ENCODE data around the gene RTL3.
"Not testable (repeated sequence)": the region's sequence is repeated elsewhere in the genome, so short reads cannot be mapped to it uniquely, and the experiment has no call there.

RTL3 gene

DNA sequence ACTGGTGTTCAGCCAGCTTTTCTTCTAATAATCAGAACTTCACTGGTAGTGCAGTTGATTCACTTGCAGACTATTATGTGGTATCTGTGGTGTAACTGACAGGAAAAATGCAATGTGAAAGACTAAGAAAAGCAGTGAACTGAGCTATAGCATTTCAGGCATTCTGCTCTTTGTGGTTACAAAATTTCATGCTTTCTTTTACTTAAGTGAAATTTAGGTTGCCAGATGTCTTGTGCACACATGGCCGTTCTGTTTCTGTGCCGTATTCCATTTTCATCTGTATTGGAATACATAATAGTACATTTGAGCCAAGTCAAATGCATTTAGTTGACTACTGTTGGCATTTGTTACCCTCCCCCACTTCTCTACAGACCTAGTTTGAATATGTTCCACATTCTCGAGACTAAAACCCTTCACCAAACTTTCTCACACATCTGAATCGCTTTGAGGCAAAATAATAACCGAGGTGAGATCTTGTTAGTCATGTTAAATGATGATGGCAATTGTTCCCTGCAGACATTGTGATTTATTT is 8.2 kb downstream of the RTL3 start:
- no peak for DNase-seq
- peak overlapping the region; percentile 24 for H3K27ac Mint-ChIP-seq

DNA sequence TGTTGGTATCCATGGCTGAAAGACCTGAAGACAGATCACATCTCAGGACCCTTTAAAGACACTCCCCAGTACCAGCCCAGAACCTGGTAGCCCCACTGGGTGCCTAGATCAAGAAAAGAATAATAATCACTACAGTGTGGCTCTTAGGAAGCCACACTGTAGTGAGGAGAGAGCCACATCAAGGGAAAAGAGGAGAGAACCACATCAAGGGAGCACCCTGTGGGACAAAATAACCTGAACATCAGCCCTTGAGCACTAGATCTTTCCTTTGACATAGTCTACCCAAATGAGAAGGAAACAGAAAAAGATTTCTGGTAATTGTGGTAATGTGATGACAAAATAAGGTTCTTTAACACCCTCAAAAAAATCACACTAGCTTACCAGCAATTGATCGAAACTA is 15.3 kb downstream of the RTL3 start:
- Mint-ChIP-seq H3K27me3 (peaks cover 65% of the 10 kb centered on the region), H3K27ac (no peak overlapping the region), H3K9me3 (peaks cover 21% of the 10 kb centered on the region), H3K4me3 (no peak overlapping the region), H3K4me1 (ENCODE audit: low read depth) (peaks cover 11% of the 10 kb centered on the region), H3K36me3 (ENCODE audit: low read depth) (no peaks in the 10 kb centered on the region)
- no peak for DNase-seq

More for the DNA sequence above, 8.2 kb downstream of the RTL3 start:
- Mint-ChIP-seq H3K36me3 (ENCODE audit: low read depth) (no peaks in the 10 kb centered on the region), H3K9me3 (peaks cover 5% of the 10 kb centered on the region), H3K4me1 (ENCODE audit: low read depth) (peaks cover 19% of the 10 kb centered on the region), H3K4me3 (peak overlapping the region; percentile 16), H3K27me3 (peaks cover 17% of the 10 kb centered on the region)

DNA sequence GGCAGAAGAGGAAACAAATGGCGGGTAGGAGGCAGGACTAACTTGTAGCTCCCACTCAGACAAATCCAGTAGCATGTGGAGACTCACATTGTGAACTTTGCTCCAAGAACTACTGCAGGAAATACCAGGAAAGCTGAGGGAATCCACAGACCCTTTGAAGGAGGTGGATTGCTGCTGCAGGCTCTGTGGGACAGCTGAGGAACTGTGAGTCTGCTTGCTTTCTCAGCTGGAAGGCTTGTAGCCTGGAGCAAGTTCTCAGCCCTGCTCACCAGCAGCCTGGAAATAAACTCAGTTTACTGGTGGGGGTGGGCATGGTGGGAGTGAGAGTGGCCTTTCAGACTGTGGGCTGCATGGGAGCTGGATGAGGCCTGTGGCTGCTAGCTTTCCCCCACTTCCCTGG is 16.0 kb downstream of the RTL3 start:
- Mint-ChIP-seq H3K27me3 (peaks cover 72% of the 10 kb centered on the region), H3K27ac (no peak overlapping the region), H3K9me3 (peaks cover 21% of the 10 kb centered on the region), H3K4me1 (ENCODE audit: low read depth) (peaks cover 11% of the 10 kb centered on the region), H3K36me3 (ENCODE audit: low read depth) (no peaks in the 10 kb centered on the region), H3K4me3 (no peak overlapping the region)
- no peak for DNase-seq

DNA sequence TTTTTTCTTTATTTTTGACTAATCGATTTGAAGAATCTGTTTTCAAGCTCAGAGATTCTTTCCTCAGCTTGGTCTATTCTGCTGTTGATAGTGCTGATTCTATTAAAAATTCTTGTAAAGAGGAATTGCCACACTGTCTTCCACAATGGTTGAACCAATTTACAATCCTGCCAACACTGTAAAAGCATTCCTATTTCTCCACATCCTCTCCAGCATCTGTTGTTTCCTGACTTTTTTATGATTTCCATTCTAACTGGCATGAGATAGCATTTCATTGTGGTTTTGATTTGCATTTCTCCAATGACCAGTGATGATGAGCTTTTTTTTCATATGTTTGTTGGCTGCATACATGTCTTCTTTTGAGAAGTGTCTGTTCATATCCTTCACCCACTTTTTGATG is 23.0 kb downstream of the RTL3 start:
- H3K9me3 Mint-ChIP-seq; H3K4me1 Mint-ChIP-seq (ENCODE audit: low read depth); H3K27ac Mint-ChIP-seq; H3K36me3 Mint-ChIP-seq (ENCODE audit: low read depth); H3K4me3 Mint-ChIP-seq; DNase-seq: not testable (repeated sequence)
- peaks cover 57% of the 10 kb centered on the region for H3K27me3 Mint-ChIP-seq

DNA sequence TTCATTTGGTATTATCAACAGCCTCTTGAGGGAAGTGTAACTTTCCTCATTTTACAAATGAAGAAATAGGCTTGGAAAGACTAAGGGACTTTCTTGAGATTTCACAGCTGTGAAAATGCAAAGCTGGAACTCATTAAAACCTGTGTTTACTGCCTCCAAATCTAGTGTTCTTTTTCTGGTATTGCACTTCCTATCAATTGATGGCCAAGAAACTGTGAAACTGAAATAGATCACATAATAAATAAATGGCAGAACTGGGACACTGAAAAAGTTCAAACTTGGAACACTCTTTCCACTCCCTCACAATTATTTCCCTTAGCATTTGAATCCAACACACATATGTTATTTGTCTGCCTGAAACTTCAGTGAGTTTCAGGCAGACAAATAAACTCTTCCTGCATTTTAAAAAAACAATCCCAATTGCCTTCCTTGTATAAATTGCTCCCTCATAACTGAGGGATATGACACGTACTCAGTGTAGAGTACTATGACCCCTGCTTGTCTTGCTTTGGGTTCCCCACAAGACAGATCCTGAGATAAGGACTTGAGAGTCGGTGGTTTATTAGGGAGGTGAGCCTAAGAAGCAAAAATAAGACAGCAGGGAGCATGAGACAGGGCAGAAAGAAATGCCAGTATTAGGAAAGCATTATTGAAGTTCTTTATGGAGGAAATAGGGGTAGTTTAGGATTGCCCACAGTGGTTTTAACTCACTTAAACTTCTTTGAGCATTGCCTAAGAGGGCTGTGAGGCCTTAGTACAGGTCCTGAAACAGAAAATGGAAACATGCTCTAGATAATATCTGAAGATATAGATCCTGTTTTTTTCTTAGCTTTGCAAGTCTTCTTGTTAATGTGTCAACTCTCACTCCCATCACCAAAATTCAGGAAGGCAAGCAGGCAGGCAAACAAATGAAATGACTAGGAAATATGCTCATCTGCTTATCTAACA is 33.9 kb downstream of the RTL3 start:
- H3K27me3 Mint-ChIP-seq, result peaks cover 20% of the 10 kb centered on the region
- no peak for DNase-seq
- no peak overlapping the region for H3K27ac Mint-ChIP-seq
- H3K9me3 Mint-ChIP-seq, result no peaks in the 10 kb centered on the region
- H3K4me1 Mint-ChIP-seq (ENCODE audit: low read depth), result peaks cover 9% of the 10 kb centered on the region
- no peak overlapping the region for H3K4me3 Mint-ChIP-seq
- no peaks in the 10 kb centered on the region for H3K36me3 Mint-ChIP-seq (ENCODE audit: low read depth)

DNA sequence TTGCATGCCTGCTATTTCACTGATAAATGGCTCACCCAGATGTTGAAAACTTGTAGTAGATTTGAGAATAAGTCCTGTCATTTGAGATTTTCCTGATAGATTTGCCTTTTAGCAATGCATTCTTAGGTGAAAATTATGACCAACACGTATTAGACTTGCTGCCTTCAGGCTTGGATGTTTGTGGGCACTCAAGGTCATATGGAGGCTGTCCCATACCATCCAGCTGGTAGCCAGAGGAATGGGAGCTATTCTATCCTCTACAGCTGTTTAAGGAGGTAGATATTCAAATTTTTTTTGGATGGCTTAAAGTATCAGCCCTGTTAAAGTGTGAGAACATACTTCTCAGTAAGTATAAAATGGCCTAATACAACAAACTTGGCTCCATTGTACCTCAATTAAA is 34.7 kb downstream of the RTL3 start:
- Mint-ChIP-seq H3K9me3 (no peaks in the 10 kb centered on the region), H3K36me3 (ENCODE audit: low read depth) (no peaks in the 10 kb centered on the region), H3K4me1 (ENCODE audit: low read depth) (peaks cover 9% of the 10 kb centered on the region), H3K27me3 (peaks cover 27% of the 10 kb centered on the region), H3K4me3 (no peak overlapping the region), H3K27ac (no peak overlapping the region)
- DNase-seq, result no peak

DNA sequence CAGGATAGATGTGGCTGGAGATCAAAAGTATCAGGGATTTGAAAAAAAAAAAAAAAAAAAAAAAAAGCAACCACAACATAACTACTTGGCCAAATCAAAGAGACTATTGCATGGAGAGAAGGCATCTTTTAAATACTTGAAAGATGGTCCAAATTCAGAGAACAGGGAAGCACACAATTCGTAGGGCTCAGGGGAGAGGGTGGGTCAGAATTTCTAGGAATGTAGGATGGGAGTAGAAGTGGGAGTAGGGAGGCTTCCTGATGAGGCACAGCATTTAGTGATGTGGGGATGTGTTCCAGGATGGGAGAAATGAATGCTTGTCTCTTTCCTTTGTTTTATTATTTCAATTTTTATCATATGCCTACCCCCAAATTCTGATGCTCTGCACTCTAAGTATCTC is 36.3 kb downstream of the RTL3 start:
- Mint-ChIP-seq H3K36me3 (ENCODE audit: low read depth) (no peaks in the 10 kb centered on the region), H3K27ac (no peak overlapping the region), H3K27me3 (peaks cover 39% of the 10 kb centered on the region), H3K9me3 (no peaks in the 10 kb centered on the region), H3K4me3 (no peak overlapping the region), H3K4me1 (ENCODE audit: low read depth) (peaks cover 9% of the 10 kb centered on the region)
- DNase-seq, result no peak

DNA sequence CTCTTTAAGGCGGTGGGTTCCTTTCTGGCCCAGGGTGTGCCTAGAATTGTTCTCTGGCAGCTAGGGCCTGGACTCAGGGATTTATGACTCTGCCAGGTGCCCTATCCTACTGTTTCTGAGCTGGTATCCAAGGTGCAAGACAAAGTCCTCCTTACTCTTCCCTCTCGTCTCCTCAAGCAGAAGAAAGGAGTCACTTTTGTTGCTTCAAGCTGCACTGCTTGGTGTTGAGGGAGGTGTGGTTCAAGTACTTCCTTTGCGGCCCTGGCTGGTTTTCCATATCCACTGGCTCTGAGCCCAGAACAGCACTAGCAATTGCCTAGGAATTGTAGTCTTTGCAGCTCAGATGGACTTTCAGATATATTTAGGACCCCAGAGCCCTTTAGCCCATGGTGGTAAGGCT is 39.3 kb downstream of the RTL3 start:
- Mint-ChIP-seq H3K27me3 (peaks cover 40% of the 10 kb centered on the region), H3K27ac (no peak overlapping the region), H3K36me3 (ENCODE audit: low read depth) (no peaks in the 10 kb centered on the region), H3K4me3 (no peak overlapping the region), H3K9me3 (no peaks in the 10 kb centered on the region), H3K4me1 (ENCODE audit: low read depth) (no peaks in the 10 kb centered on the region)
- no peak for DNase-seq

DNA sequence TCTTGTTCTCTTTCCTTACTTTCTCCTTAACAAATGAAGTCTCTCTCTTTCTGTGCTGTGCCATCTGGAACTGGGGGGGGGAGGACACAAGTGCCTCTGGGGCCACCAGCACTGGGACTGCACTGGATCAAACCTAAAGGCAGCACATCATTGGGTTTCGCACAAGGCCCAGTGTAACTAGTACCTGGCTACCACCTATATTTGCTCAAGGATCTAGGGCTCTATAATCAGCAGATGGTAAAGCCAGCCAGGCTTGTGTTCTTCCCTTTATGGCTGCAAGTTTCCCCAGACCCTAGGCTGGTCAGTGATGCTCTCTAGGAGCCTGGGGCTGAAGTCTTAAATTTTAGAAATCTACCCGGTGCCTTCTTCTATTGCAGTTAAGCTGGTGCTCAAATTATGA is 40.1 kb downstream of the RTL3 start:
- Mint-ChIP-seq H3K4me1 (ENCODE audit: low read depth) (no peaks in the 10 kb centered on the region), H3K4me3 (no peak overlapping the region), H3K36me3 (ENCODE audit: low read depth) (no peaks in the 10 kb centered on the region), H3K27me3 (peaks cover 35% of the 10 kb centered on the region), H3K27ac (no peak overlapping the region), H3K9me3 (no peaks in the 10 kb centered on the region)
- no peak for DNase-seq

DNA sequence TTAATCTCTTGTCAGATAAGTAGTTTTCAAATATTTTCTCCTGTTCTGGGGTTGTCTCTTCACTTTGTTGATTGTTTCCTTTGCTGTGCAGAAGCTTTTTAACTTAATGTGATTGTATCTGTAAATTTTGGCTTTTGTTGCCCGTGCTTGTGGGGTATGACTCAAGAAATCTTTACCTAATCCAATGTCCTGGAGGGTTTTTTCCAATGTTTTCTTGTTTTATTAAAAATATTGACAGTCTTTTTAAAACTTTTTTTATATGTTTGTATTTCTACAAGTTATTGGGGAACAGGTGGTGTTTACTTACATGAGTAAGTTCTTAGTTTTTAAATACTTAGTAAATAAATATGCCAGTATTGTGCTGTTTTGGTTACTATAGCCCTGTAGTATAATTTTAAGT is 44.9 kb downstream of the RTL3 start:
- no peak for DNase-seq
- H3K4me3 Mint-ChIP-seq, result no peak overlapping the region
- peaks cover 17% of the 10 kb centered on the region for H3K27me3 Mint-ChIP-seq
- H3K4me1 Mint-ChIP-seq (ENCODE audit: low read depth), result no peaks in the 10 kb centered on the region
- H3K36me3 Mint-ChIP-seq (ENCODE audit: low read depth), result no peaks in the 10 kb centered on the region
- H3K27ac Mint-ChIP-seq, result no peak overlapping the region
- no peaks in the 10 kb centered on the region for H3K9me3 Mint-ChIP-seq
